ENCODE measurements around the gene SLC51A. TPM values are rescaled to one million over a fixed set of nuclear protein-coding genes. Genes with fewer than 3 reads are reported as not detected.
"Not testable (repeated sequence)": the region's sequence is repeated elsewhere in the genome, so short reads cannot be mapped to it uniquely, and the experiment has no call there.

Gene SLC51A
- total RNA-seq, 1 donor from 2014 or later, result not detected

DNA sequence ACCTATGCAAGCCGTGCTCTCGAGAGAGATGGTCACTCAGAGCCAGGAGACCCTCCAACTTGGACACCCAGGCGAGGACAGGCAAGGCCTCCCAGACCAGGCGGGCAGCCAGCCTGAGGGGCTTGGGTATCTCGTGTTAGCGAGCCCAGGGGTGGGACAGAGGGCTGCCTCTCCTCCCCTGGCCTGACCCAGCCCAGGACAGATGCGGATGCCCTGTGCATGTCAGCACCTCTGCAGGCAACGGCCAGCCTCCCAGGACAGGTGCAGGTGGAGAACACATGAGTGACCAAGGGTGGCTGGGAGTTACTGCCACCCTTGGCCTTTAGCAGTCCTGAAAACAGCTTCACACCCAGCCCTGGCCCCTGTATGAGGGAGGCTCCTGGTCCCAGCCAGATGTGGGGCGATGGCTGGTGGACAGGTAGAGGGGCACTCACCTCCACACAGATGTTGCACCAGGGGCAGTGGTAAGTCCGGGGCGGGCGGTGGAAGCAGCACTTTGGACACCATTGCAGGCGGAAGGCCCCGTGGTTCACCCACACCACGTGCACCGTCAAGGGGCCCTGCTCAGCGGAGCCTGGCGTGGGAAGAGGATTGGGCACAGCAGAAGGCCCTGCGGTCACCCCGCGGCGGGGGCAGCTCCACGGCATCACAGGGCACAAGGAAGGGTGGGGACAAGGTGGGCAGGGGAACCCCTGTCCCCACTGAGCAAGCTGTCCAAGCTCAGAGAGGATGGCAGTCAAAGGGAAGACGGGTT lies 7.2 kb upstream of the SLC51A start:
- no peaks in the 10 kb centered on the region for H3K4me1 Mint-ChIP-seq
- DNase-seq (ENCODE audit: low spot score in 2 of 2, unreplicated experiment in 2 of 2), result no peak
- peaks cover 5% of the 10 kb centered on the region for H3K9me3 Mint-ChIP-seq

DNA sequence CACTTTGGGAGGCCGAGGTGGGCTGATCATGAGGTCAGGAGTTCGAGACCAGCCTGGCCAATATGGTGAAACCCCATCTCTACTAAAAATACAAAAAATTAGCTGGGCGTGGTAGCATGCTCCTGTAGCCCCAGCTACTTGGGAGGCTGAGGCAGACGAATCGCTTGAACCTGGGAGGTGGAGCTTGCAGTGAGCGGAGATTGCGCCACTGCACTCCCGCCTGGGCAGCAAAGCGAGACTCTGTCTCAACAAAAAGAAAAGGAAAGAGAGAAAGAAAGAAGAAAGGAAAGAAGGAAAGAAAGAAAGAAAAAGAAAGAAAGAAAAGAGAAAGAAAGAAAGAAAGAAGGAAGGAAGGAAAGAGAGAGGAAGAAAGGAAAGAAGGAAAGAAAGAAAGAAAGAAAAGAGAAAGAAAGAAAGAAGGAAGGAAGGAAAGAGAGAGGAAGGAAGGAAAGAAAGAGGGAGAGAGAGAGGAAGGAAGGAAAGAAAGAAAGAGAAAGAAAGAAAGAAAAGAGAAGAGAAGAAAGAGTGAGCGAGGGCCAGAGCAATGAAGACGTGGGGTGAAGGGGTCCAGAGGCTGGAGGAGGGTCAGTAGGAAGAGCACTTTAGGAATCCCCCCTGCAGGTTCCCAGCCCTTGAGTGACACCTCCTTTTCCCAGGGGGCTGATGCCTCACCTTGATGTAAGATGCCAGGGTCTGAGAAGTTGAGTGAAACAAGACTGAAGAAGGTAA lies 6.2 kb upstream of the SLC51A start:
- H3K36me3 Mint-ChIP-seq; H3K4me3 Mint-ChIP-seq; DNase-seq (ENCODE audit: low spot score in 2 of 2, unreplicated experiment in 2 of 2); H3K27ac Mint-ChIP-seq; H3K4me1 Mint-ChIP-seq; H3K9me3 Mint-ChIP-seq: not testable (repeated sequence)
- peaks cover 22% of the 10 kb centered on the region for H3K27me3 Mint-ChIP-seq (ENCODE audit: low read depth)

More for the DNA sequence above, 7.2 kb upstream of the SLC51A start:
- no peaks in the 10 kb centered on the region for H3K36me3 Mint-ChIP-seq
- TF ChIP-seq, protein P1, sequence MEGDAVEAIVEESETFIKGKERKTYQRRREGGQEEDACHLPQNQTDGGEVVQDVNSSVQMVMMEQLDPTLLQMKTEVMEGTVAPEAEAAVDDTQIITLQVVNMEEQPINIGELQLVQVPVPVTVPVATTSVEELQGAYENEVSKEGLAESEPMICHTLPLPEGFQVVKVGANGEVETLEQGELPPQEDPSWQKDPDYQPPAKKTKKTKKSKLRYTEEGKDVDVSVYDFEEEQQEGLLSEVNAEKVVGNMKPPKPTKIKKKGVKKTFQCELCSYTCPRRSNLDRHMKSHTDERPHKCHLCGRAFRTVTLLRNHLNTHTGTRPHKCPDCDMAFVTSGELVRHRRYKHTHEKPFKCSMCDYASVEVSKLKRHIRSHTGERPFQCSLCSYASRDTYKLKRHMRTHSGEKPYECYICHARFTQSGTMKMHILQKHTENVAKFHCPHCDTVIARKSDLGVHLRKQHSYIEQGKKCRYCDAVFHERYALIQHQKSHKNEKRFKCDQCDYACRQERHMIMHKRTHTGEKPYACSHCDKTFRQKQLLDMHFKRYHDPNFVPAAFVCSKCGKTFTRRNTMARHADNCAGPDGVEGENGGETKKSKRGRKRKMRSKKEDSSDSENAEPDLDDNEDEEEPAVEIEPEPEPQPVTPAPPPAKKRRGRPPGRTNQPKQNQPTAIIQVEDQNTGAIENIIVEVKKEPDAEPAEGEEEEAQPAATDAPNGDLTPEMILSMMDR (IDR thresholded peaks at IDR 0.05; ENCODE audit: unreplicated experiment), result no peak
- no peak overlapping the region for H3K27ac Mint-ChIP-seq
- peaks cover 27% of the 10 kb centered on the region for H3K27me3 Mint-ChIP-seq (ENCODE audit: low read depth)
- H3K4me3 Mint-ChIP-seq, result peak overlapping the region; percentile 50

DNA sequence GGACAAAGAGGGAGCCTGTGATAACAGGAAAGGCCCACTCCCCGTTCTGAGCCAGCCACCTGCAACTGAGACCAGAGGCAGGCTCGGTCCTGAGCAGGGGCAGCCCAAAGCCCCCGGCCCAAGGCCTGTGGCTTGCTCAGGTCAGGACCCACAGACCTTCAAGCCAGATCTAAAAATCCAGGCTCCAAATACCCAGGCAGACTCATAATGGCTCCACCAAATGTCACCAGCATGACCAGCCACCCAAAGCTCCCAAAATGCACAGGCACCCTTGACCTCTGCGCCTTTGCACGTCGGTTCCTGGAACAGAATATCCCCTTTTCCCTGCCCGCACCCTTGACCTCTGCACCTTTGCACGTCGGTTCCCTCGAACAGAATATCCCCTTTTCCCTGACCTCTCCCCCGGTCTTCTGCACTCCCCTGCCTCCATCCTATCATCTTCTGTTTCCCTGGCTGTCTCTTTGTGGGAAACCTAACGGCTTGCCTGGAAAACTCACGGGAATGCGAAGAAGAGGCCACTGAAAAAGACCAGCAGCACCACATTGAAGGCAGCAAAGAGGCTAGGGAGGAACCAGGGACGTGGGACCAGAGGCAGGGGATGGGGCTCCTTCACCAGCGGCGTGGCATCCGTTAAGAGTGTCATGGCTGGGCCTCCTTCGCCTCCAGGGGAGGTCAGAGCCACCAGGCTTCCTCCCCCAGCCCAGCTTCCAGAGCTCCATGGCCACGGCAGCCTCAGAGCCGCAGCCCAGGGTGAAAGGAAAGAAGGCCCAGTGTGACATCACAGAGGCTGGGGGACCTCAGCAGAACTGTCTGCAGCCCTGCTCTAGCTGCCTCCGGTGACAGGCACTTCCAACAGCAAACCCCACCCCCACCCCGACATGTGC lies 5.4 kb upstream of the SLC51A start, which contains the start of gene ZDHHC19:
Gene ZDHHC19, minus strand, starts transcription at position 728 of the 884 bp plus-strand sequence. Its CDS starts 85 bp downstream, at position 643.
- Mint-ChIP-seq H3K4me1 (peaks cover 8% of the 10 kb centered on the region), H3K4me3 (no peak within 1 kb of the TSS), H3K27ac (no peak within 1 kb of the TSS), H3K9me3 (no peaks in the 10 kb centered on the region), H3K27me3 (ENCODE audit: low read depth) (peaks cover 14% of the 10 kb centered on the region), H3K36me3 (no peaks in the 10 kb centered on the region)
- TF ChIP-seq, protein P1 (IDR thresholded peaks at IDR 0.05; ENCODE audit: unreplicated experiment), result no peak
- DNase-seq (ENCODE audit: low spot score in 2 of 2, unreplicated experiment in 2 of 2), result no peak

DNA sequence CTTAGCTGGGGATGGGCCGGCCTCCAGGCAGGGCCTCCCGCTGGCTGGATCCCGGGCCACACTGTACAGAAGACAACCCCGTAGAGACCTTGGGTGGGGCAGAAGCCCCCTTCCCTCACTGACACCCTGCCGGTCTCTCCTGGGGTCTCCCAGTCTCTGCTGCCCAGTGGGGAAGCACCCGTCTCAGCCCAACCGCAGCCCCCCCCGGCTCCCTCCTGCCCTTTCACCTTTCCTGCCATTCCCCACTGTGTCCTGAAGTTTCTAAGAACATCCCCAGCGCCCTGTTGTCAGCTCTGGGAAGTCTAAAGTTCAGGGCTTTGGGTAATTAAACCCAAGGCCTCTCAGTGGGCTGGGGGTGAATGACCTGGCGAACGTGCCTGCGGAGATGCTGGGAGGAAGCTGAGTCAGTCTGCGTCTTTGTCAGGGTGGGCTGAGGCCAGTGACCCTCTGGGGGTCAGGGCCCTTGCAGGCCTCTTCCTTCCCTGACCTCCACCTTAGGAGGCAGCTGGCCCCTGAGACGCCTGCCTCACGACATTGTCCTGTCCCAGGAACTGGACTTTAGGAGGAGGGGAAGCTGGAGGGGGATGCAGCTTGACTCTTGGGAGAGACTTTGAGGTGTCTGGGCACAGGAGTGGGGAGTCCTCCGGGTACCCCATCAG lies 1.4 kb upstream of the SLC51A start:
- peaks cover 11% of the 10 kb centered on the region for H3K27me3 Mint-ChIP-seq (ENCODE audit: low read depth)
- TF ChIP-seq, protein P1 (IDR thresholded peaks at IDR 0.05; ENCODE audit: unreplicated experiment), result no peak
- no peaks in the 10 kb centered on the region for H3K36me3 Mint-ChIP-seq
- no peak overlapping the region for H3K27ac Mint-ChIP-seq
- peaks cover 17% of the 10 kb centered on the region for H3K4me1 Mint-ChIP-seq
- no peaks in the 10 kb centered on the region for H3K9me3 Mint-ChIP-seq
- no peak for DNase-seq (ENCODE audit: low spot score in 2 of 2, unreplicated experiment in 2 of 2)
- H3K4me3 Mint-ChIP-seq, result no peak overlapping the region

DNA sequence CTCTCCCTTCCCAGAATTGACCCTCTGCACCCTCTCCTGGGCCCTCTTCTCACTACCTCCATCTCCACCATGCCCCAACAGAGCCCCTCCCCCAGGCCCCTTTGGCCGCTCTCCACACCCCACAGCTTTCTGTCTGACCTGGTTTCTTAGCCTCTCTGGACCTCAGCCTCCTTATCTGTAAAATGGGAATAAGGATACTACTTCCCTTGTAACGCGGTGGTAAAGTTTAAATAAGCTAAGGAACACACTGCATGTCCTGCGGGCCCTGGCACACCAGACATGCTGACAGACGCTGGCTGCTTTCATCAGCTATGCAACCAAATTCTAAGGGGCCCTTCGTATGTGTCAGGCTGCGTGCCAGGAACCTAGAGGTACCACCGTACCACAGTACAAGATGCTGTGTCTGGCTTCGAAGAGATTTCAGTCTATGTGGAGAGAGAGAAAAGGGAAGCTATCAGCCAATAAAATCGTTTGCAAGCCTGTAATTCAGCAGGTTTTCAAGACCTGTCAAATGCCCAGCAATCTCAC lies 777 bp upstream of the SLC51A start:
- peaks cover 11% of the 10 kb centered on the region for H3K27me3 Mint-ChIP-seq (ENCODE audit: low read depth)
- no peak for DNase-seq (ENCODE audit: low spot score in 2 of 2, unreplicated experiment in 2 of 2)
- no peaks in the 10 kb centered on the region for H3K36me3 Mint-ChIP-seq
- peaks cover 17% of the 10 kb centered on the region for H3K4me1 Mint-ChIP-seq
- H3K9me3 Mint-ChIP-seq, result no peaks in the 10 kb centered on the region
- no peak overlapping the region for H3K4me3 Mint-ChIP-seq
- no peak overlapping the region for H3K27ac Mint-ChIP-seq
- TF ChIP-seq, protein P1 (IDR thresholded peaks at IDR 0.05; ENCODE audit: unreplicated experiment), result no peak
